Stimulated activated naive CD8-positive, alpha-beta T cell treated with anti-CD3 and anti-CD28 coated beads, Interleukin-15, Interleukin-2, amounts not matched to agents 100 ng/mL and 50 ng/mL, for 24 hours (primary cell): ENCODE data around the gene TEX35.
"Not testable (repeated sequence)": the region's sequence is repeated elsewhere in the genome, so short reads cannot be mapped to it uniquely, and the experiment has no call there.

Experiments used
- H3K27ac Mint-ChIP-seq: one replicate; pipeline ENCODE4 v1.8.0; 2021; ENCODE audit warnings: mild to moderate bottlenecking, mixed read lengths
- H3K27me3 Mint-ChIP-seq: one replicate; pipeline ENCODE4 v1.8.0; 2021; ENCODE audit warnings: mixed read lengths
- H3K36me3 Mint-ChIP-seq: one replicate; pipeline ENCODE4 v1.8.0; 2021; ENCODE audit warnings: low read depth, mixed read lengths
- H3K4me1 Mint-ChIP-seq: one replicate; pipeline ENCODE4 v1.8.0; 2021; ENCODE audit warnings: low read depth, mixed read lengths
- H3K4me3 Mint-ChIP-seq: one replicate; pipeline ENCODE4 v1.8.0; 2021; ENCODE audit warnings: mild to moderate bottlenecking, mixed read lengths
- H3K9me3 Mint-ChIP-seq: one replicate; pipeline ENCODE4 v1.8.0; 2021; ENCODE audit warnings: mixed read lengths

Gene TEX35

GRCh38 chr1:178558816-178559215 is 45.9 kb downstream of the TEX35 start:
- not testable (repeated sequence) for H3K4me3 Mint-ChIP-seq, H3K36me3 Mint-ChIP-seq, H3K27ac Mint-ChIP-seq, H3K27me3 Mint-ChIP-seq, H3K9me3 Mint-ChIP-seq, H3K4me1 Mint-ChIP-seq

GRCh38 chr1:178560871-178561376 is 48.0 kb downstream of the TEX35 start:
- Mint-ChIP-seq H3K9me3 (no peaks in the 10 kb centered on the region), H3K4me3 (no peak overlapping the region), H3K27me3 (no peaks in the 10 kb centered on the region), H3K4me1 (peaks cover 8% of the 10 kb centered on the region), H3K36me3 (no peaks in the 10 kb centered on the region), H3K27ac (no peak overlapping the region)

- Mint-ChIP-seq H3K27ac (no peak overlapping the region), H3K4me1 (peaks cover 15% of the 10 kb centered on the region), H3K4me3 (no peak overlapping the region), H3K9me3 (peaks cover 7% of the 10 kb centered on the region), H3K27me3 (no peaks in the 10 kb centered on the region), H3K36me3 (no peaks in the 10 kb centered on the region)
Observed at GRCh38 chr1:178563099-178563820, 50.4 kb downstream of the TEX35 start.

GRCh38 chr1:178564086-178564782 is 51.3 kb downstream of the TEX35 start:
- Mint-ChIP-seq H3K4me1 (peaks cover 15% of the 10 kb centered on the region), H3K9me3 (peaks cover 7% of the 10 kb centered on the region), H3K4me3 (no peak overlapping the region), H3K36me3 (no peaks in the 10 kb centered on the region), H3K27ac (no peak overlapping the region), H3K27me3 (no peaks in the 10 kb centered on the region)

- Mint-ChIP-seq H3K36me3 (no peaks in the 10 kb centered on the region), H3K4me1 (peaks cover 15% of the 10 kb centered on the region), H3K27ac (no peak overlapping the region), H3K9me3 (peaks cover 7% of the 10 kb centered on the region), H3K27me3 (no peaks in the 10 kb centered on the region), H3K4me3 (no peak overlapping the region)
Observed at GRCh38 chr1:178564783-178565180, 51.9 kb downstream of the TEX35 start.

- Mint-ChIP-seq H3K36me3 (no peaks in the 10 kb centered on the region), H3K4me3 (no peak overlapping the region), H3K27me3 (no peaks in the 10 kb centered on the region), H3K27ac (no peak overlapping the region), H3K4me1 (peaks cover 15% of the 10 kb centered on the region), H3K9me3 (peaks cover 7% of the 10 kb centered on the region)
Observed at GRCh38 chr1:178565586-178565985, 52.7 kb downstream of the TEX35 start.

- no peaks in the 10 kb centered on the region for H3K36me3 Mint-ChIP-seq
- peaks cover 15% of the 10 kb centered on the region for H3K4me1 Mint-ChIP-seq
- H3K27me3 Mint-ChIP-seq = no peaks in the 10 kb centered on the region
- peak overlapping the region; percentile 36 for H3K4me3 Mint-ChIP-seq
- H3K27ac Mint-ChIP-seq = no peak overlapping the region
- H3K9me3 Mint-ChIP-seq = peaks cover 7% of the 10 kb centered on the region
Observed at GRCh38 chr1:178566187-178566586, 53.3 kb downstream of the TEX35 start.

- Mint-ChIP-seq H3K9me3 (peaks cover 3% of the 10 kb centered on the region), H3K27ac (no peak overlapping the region), H3K4me1 (peaks cover 13% of the 10 kb centered on the region)
Observed at GRCh38 chr1:178571807-178572206, 58.9 kb downstream of the TEX35 start.

More at GRCh38 chr1:178571807-178572206, 58.9 kb downstream of the TEX35 start:
- H3K4me3 Mint-ChIP-seq = no peak overlapping the region
- no peaks in the 10 kb centered on the region for H3K36me3 Mint-ChIP-seq
- H3K27me3 Mint-ChIP-seq = no peaks in the 10 kb centered on the region
